GM21423 (cell line): Measurements from ENCODE around the gene ULBP3.
"Not testable (repeated sequence)": the region's sequence is repeated elsewhere in the genome, so short reads cannot be mapped to it uniquely, and the experiment has no call there.

ENCODE experiments used
- ATAC-seq: cut with Tn5 transposase; IDR thresholded peaks from one replicate; pipeline ENCODE4 v1.9.1; 2021; ENCODE audit warnings: mild to moderate bottlenecking, moderate library complexity; ENCODE audit not compliant: unreplicated experiment

ULBP3 gene

DNA sequence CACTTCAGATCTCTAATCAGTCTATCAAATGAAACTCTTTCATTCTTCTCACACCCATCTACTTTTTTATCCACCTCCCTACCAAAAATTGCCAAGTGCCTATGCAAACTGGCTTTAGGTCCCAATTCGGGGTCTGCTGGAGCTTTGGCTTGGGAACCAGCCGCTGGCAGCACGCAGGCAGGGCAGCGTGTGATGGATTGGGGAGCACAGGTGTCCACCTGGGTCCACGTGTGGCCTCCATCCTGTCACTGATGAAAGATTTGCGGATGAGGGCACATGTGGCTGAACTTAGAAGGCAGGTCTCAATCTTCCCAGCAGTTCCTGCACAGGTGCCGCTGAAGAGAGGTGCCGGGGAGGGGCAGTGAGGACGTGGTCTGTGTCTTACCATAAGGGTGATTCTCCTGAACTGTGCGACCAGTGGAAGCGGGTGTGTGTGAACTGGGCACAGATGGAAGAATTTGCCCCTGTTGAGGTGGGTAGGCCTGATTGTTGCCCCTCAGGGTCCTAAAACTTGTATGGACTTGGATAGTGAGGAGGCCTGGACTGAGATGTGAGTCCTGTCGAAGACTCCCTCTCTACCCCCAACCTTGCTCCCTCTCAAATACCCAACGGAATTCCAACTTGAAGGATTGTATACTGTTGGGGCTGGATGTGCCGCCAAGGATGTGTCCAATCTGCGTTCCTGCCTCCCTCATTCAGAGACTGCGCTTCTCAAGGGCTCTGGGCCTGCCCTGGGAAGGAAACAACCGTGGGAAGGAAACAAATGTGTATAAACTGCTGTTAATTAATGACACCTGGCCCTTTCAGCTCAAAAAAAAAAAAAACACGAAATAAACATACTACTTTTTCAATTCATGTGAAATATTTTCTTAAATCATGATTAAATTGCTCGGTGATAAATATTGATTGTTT is 25.2 kb downstream of the ULBP3 start:
- no peak for ATAC-seq

DNA sequence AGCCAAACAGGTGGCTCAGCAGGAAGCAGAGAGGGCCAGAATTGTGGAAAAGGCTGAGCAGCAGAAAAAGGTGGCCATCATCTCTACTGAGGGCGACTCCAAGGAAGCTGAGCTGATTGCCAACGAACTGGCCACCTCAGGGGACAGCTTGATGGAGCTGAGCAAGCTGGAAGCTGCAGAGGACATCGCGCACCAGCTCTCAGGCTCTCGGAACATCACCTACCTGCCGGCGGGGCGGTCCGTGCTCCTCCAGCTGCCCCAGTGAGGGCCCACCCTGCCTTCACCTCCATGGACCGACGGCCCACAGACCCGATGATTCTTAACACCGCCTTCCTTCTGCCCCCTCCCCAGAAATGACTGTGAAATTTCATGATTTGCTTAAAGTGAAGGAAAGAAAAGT is 25.8 kb downstream of the ULBP3 start:
- no peak for ATAC-seq

DNA sequence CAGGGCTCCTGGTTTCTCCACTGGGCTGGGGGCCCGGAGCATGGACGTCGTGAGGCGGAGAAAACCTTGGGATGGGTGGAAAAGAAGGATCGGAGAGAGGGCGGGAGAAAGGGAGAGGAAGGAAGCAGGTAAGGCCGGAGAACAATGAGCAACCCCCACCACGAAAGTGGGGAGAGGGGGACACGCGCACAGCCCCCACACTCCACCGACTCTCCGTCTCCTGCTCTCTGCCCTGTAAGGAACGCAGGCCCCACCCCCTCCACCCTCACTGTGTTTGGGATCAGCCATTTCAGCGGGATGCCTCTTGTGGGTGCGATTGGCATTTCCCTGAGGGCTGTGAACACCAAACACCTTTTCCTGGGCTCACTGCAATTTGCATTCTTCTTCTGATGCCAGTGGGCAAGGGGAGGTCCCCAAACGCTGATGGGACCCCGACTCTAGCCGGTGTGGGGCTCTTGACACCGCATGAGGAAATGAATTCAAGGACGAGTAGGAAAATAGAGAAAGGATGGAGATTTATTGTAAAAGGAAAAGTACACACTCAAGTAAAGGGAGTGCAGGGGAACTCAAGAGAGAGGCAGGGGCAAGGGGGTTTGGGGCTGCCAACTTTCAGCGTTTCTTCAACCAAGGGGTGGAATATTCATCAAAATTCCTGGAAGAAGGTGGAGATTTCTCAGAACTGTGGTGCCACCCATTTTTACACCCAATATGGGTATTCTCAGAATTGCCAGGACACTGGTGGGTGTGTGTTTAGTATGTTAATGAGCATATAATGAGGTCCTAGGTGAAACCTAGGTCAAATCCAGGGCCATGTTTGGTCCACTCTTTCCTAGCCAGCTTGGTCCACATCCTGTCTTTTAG is 30.5 kb downstream of the ULBP3 start:
- ATAC-seq = no peak

DNA sequence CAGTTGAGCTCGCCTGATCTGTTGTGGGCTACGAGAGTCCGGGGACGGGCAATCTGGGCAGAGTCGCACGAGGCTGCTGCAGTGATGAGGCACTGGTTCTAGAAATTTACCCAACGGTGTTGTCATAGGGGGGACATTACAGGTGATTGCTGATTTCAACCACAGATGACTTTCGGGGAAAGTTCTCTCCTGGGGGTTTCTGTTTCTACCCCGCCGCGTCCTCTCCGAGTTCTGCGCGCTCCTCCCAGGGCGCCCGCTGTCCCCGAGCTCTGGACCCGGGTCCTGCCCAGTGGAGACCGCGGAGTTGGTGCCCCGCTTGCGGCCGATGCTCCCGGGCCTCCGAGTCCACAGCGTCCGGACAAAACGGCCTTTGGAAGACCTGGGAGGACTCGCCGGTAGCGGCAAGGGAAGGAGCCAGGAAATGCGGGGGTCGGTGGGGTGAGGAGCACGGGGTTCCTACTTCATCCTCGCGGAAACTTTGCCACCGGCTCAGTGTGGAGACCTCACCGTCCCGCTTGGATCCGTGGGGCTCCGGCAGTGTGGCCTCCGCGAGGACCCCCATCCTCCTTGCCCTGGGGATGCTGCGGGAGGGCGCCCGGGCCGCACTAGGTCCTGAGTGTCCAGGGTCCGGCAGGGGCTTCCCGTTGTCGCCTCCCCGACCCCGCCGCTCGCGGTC is 31.3 kb downstream of the ULBP3 start:
- no peak for ATAC-seq

DNA sequence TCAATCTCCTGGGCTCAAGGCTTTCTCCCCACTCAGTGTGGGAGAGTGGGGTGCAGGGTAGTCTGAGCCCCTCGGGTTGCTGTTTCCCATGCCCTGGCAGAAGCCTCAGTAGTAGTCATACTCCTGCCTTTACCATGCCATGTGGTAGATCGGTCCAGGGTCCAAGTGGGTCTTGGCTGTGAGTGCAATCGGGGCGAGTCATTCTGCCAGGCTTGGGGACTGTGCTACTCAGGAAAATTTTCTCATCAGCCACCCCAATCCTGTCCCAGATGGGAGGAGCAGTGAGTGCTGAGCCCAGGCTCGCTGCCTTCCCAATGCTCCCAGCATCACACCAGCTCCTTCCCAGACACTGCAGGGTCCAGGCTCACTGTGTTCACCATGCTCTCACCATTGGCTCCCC is 32.8 kb downstream of the ULBP3 start:
- no peak for ATAC-seq

DNA sequence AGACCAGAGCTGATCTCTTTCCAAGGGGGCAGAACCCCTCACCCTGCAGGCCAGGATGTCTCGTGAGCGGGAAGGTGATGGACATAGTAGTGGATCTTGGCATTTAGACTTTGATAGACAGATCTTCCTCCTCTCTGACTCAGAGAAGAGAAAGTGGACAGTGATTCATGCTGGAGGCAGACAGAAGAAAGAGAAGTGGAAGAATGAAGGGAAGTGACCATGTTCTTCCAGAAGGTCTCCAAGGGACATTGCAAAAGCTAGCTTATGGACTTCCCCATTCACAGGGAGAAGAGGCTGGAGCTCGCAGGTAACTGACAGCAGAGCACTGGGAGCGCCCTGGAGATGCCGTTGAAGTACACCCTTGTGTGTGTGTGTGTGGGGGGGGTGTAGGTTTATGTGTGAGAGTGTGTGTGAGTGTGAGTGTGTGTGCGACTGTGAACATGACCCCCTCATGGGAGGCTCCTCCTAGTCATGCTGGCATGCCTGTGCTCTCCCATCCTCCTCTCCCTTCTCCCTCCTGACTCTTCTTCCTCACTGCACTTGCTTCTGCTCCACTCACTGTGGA is 35.6 kb downstream of the ULBP3 start:
- ATAC-seq = no peak

DNA sequence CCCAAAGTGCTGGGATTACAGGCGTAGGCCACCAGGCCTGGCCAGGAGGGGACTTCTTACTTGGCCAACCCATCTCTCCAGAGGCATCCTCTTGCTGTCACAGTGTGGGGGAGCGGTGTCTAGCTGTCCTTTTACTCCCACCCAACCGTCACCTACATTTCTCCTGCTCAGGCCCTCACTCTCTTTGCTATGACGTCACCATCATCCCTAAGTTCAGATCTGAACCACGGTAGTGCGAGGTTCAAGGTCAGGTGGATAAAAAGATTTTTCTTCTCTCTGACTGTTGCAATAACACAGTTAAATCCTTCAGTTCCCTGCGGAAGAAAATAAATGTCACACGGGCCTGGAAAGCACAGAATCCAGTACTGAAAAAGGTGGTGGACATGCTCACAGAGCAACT is 36.3 kb downstream of the ULBP3 start:
- ATAC-seq = no peak

DNA sequence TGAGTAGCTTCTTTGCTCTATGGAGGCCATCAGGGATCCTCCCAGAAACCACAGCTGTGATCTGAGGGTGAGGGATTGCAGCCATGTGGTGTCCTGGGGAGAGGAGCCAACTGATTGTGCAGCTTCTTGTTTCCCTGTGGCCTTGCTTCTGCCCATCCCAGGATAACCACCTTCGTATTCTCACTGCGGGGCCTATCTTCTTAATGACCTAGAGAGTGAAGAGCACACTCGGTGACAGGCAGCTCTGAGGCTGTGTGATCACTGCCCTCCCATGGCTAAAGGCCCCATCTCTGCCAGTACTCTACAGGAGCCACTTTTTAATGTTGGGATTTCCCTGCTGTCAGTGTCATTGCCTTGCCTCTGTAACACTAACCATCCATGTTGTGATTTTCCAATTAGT is 38.3 kb downstream of the ULBP3 start:
- ATAC-seq = no peak

DNA sequence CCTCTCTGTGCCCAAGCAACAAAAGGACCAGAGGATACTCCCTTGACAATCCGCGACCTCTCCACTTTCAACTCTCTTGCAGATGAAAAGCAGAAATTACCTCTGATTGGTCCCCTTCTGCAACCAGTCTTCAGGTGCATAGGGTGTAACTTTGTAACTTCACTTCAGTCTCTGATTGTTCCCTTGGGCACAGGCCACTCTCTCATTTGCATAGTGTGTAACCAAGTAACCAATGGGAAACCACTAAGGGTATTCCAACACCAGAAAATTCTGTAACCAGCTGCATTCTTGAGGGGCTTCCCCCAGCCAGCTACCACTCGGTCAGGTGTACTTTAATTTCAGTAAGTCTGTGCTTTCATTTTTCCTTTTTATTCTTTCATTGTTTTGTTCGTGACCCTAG is 39.2 kb downstream of the ULBP3 start:
- ATAC-seq = no peak

DNA sequence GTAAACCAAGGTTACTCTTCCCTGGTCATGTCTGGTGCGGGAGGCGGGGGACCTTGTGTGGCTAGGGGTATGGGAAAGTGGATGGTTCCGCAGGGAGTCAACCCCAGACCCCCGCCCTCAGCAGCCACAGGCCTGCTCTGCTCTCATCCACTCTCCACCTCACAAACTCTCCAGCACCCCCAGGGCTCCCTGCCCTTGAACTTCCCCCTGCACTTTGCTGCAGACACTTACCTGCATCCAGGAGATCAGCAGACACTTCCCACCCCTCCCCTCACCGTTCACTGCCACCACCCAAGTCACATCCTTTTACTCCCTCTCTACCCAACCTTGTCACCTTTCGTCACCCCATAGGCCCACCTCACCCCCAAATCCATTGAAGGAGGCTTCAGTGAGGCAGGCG is 39.6 kb downstream of the ULBP3 start:
- no peak for ATAC-seq

DNA sequence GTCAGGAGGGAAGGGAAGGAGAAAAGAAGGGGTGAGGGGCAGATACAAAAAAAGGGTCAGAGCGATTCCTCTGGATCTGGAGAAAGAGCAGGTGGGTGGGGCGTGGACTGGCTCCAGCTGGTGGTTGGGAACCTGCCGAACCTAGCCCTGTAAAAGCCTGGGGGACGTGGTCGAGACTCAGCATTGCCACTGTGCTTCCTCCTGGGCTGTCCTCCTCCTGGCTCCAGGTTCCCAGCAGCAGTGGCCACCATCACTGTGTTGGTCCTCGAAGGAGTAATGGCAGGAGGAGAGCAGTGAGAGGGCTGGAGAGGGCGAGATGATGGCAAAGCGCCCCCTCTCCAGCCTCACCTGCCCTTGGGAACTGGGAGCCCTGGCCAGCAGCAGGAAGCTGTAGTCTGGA is 40.1 kb downstream of the ULBP3 start:
- ATAC-seq = no peak

DNA sequence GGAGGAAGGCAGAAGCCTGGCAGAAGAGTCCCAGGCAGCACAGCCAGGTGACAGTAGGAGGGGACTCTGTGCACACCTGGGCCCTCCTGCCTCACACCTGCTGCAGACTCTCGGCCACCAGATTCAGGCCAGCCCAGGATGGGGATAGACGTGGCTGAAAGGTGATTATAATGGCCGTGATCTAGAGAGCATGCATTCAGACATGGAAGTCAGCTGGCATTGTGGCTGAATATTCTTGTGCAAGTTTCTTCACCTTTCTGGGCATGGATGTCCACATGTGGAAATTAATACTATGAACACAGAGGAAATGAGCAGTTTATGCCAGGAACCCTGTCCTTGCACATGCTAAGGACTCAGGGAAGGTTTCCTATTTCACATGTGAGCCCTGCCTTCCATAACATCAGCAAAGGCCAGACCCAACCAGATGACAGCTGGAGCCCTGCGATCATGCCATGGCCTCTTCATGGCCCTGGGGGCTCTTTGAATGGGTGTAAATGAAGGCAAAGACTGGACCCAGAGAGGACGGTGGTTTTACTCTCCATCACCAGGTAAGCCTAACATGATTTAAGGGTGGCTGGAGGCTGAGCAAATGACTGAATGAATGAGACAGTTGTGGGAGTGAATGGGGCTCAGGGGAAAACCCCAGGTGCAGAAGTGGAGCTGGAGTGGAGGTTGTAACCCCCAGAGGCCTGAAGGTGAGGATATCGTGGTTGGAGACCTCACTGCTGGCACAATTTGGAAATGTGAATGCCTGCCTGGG is 40.9 kb downstream of the ULBP3 start:
- no peak for ATAC-seq

DNA sequence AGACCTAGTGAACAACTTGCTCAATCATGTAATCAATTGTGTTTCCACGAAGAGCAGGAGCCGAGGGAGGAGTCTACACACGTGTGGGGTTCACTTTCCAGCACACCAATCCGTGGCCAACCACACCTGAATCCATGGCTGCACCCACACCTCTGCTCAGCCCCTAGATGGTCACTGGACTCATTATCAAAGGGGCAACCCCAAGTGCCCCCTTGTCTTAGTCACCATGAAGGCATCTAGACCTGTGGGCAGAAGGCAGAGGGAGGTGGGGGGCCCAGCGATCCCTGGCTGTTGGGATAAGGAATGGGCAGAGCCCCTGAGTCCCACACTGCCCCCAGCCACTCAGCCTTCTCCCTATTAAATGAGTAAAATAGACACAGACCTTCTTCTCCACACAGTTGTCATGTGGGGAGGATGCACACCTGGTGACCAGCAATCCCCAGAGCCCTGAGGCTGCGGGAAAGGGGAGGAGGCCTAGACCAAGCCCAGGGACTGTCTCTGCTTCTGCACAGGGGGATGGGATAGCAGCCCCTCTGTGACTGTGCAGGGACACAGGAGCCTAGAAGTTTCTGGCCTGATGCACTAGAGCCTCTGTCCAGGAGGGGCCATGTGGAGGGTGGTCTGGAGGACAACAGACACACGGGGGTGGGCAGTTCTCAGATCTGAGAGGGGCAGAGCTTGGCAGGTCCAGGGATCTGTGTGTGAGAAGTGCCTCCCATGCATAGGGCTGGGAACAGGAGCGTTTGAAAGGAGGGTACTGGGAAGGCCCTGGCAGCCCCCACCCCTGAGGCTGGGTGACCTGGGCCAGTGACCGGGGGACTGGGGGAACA is 41.7 kb downstream of the ULBP3 start:
- ATAC-seq = no peak

DNA sequence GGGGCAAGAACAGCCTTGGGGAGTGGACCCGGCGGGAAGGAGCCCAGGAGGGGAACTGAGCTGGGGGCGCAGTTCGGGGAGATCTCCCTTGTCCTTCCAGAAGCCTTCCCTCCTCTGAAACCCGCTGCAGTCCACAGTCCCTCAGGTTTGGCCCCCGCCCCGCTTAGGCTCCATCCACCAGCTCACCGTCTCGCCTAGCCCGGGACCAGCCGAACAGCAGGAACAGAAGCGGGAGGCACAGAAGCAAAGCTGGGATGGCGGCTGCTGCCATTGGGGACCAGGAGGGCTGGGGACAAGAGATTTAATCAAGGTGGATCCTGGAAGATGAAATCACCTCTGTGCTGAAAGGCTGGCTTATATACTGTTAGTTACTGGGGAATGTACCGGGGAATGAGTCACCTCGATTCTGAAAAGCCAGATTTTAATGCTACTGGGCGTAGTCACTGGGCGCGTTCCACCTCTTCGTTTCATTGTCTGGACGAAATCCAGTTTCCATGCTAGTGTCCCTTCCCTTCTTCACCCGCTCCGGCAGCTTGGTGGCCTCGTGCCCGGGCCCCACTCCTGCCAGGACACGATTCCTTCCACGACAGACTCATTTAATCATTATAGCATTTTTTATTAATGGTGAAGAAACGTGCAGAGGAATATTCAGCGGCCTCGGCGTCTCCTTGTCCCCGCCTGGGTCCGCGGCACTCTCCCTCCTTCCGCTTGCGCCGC is 43.6 kb downstream of the ULBP3 start, which contains the start of gene RAET1L:
RAET1L (minus strand) TSS at position 332 of the 717 bp plus-strand sequence; CDS start at position 271, 61 bp downstream.
- ATAC-seq = no peak

DNA sequence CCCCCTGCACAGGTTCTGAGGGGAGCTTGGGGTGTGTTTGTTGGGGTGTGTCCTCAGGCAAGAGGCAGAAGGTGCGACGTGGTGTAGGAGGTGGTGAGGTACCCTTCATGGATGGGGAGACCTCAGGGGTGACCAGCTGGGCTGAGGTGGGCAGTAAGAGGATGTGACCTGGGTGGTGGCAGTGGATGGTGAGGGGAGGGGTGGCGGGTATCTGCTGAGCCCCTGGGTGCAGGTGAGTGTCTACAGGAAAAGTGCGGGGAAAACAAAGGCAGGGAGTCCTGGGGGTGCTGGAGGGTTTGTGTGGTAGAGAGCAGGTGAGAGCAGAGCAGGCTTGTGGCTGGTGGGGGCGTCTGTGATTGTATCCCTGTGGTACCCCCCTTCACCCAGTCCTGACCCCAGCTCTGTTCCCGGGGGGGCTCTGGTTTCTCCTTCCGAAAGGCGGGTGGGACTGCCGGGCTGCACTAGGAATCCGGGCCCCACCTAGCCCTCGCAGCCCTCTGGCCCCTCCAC is 44.2 kb downstream of the ULBP3 start:
- no peak for ATAC-seq

DNA sequence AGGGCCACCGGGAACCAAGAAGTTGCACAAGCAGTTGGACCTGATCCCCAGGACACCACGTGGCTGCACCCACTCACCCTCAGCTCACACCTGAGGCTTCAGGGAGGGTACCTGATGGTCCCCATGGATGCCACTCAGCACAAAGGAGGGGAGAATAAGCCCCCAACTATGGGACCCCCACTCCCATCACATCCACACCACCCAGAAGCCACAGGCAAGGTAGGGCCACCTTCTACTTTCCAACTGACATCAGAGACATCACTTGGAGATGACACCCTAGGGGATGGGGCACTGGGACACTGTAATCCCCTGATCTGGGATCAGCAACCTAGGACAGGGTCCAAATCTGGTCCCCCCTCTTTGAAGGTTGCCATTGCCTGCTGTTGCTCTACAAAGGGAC is 44.9 kb downstream of the ULBP3 start:
- ATAC-seq = not testable (repeated sequence)

DNA sequence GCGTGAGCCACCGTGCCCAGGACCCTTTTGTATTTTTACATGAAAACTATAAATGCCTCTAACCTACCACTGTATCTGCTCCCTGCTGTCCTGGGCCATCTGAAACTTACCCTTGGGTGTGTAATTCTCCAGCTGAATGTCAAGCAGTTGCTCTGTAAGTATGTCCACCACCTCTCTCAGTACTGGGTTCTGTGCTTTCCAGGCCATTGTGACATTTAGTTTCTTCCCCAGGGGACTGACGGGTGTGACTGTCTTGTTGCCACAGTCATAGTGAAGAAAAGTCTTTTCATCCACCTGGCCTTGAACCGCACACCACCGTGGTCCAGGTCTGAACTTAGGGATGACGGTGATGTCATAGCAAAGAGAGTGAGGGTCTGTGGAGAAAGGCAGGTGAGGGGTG is 47.1 kb downstream of the ULBP3 start:
- ATAC-seq = not testable (repeated sequence)

DNA sequence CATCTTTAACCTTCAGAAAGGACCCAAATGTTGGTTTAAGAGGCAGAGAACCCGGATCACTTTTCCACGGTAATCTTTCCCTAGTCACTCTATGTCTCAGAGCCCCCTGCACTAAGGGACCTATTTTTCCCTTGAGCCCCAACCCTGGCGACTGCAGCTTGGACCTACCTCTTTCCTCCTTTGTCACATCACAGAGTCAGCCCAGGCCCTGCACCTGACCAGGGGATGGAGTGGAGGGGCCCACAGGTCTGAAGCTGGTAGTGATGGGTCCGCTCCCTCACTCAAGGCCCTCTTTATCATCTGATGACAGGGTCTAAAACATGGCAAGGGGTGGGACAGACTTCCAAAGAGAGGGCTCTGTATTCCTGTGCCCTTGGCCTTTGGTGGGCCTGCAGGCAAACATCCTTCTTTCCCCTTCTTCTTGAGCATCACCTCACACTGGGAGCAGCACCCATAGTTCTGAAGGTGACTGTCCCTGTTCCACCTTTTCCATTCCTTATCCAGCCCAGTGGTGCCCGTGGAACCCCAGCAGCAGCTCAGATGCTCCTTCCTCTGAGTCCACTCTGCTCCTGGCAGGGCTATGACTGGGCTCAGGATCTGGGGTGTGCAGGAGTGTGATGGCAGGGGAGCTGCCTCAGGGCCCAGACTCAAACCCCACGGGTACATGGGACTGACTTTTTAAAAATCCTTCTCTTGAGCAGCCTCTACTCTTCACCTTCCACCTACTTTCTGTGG is 49.9 kb downstream of the ULBP3 start:
- ATAC-seq = no peak
